ENCODE results near the gene MAPK10.

DNA sequence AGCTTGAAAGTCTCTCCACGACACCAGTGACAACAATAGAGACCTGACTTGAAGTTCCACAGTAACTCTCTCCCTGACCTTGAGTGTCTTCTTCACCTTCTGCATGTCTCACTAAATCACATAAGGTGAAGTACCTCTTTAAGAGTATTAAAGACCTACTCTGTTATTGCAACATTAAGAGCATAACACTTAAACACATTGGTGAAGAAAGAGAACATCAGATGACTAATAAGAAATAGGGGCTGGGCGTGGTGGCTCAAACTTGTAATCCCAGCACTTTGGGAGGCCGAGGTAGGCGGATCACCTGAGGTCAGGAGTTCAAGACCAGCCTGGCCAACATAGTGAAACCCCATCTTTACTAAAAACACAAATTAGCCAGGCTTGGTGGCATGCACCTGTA lies 33.9 kb upstream of the MAPK10 start:
- no peak for TF ChIP-seq CTCF (IDR thresholded peaks at IDR 0.05; ENCODE audit: extremely low read depth in 1 of 2, insufficient read depth in 1 of 2, low read depth in 1 of 2, low read length in 2 of 2)
- TF ChIP-seq, protein P1, sequence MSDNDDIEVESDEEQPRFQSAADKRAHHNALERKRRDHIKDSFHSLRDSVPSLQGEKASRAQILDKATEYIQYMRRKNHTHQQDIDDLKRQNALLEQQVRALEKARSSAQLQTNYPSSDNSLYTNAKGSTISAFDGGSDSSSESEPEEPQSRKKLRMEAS (IDR thresholded peaks at IDR 0.05; ENCODE audit: insufficient read depth, insufficient read length), result no peak

Data from endothelial cell of umbilical vein (primary cell).